MM.1S (cell line): ENCODE data around the gene GUCD1.
"Not testable (repeated sequence)": the region's sequence is repeated elsewhere in the genome, so short reads cannot be mapped to it uniquely, and the experiment has no call there.

Experiments used
- DNase-seq: peaks from one replicate; pipeline ENCODE4 v3.0.0-alpha.2; 2015
- H2AFZ ChIP-seq: fragments of 300-600 bp; sonication (generic); 2 replicates; pipeline ENCODE4 v1.6.0; 2016; ENCODE audit warnings: antibody characterized with exemption, low read length
- H3F3A ChIP-seq: fragments of 300-600 bp; sonication (generic); 2 replicates; pipeline ENCODE4 v1.6.1; 2016; ENCODE audit warnings: mild to moderate bottlenecking, antibody characterized with exemption, low read length, moderate library complexity, mixed read lengths; ENCODE audit not compliant: insufficient read depth
- H3K27ac ChIP-seq: fragments of 300-600 bp; sonication (generic); 2 replicates; pipeline ENCODE4 v1.5.1; 2016; ENCODE audit warnings: mild to moderate bottlenecking, low read length
- H3K27me3 ChIP-seq: fragments of 300-600 bp; sonication (generic); replicated peaks from 2 replicates; pipeline ENCODE4 v1.6.0; 2016; ENCODE audit warnings: low read length; ENCODE audit not compliant: insufficient read depth
- H3K36me3 ChIP-seq: fragments of 300-600 bp; sonication (generic); replicated peaks from 2 replicates; pipeline ENCODE4 v1.6.1; 2016; ENCODE audit warnings: mild to moderate bottlenecking, low read length, mixed read lengths; ENCODE audit not compliant: insufficient read depth
- H3K4me1 ChIP-seq: fragments of 300-600 bp; sonication (generic); 2 replicates; pipeline ENCODE4 v1.6.1; 2016; ENCODE audit warnings: low read length, mixed read lengths
- H3K4me2 ChIP-seq: fragments of 300-600 bp; sonication (generic); 2 replicates; pipeline ENCODE4 v1.6.0; 2016; ENCODE audit warnings: low read depth, low read length
- H3K4me3 ChIP-seq: fragments of 300-600 bp; sonication (generic); 2 replicates; pipeline ENCODE4 v1.5.1; 2016; ENCODE audit warnings: low read length, mixed read lengths
- H3K79me2 ChIP-seq: fragments of 300-600 bp; sonication (generic); 2 replicates; pipeline ENCODE4 v1.6.1; 2016; ENCODE audit warnings: mixed run types, low read length, mixed read lengths
- H3K9ac ChIP-seq: fragments of 300-600 bp; sonication (generic); 2 replicates; pipeline ENCODE4 v1.6.1; 2016; ENCODE audit warnings: low read length, mixed read lengths
- H3K9me2 ChIP-seq: fragments of 300-600 bp; sonication (generic); replicated peaks from 2 replicates; pipeline ENCODE4 v1.6.1; 2016; ENCODE audit warnings: mild to moderate bottlenecking, low read length, mixed read lengths; ENCODE audit not compliant: insufficient read depth
- H3K9me3 ChIP-seq: fragments of 300-600 bp; sonication (generic); replicated peaks from 2 replicates; pipeline ENCODE4 v1.6.1; 2016; ENCODE audit warnings: mild to moderate bottlenecking, low read length, mixed read lengths; ENCODE audit not compliant: insufficient read depth
- H4K20me1 ChIP-seq: fragments of 300-600 bp; sonication (generic); 2 replicates; pipeline ENCODE4 v1.6.1; 2016; ENCODE audit warnings: mild to moderate bottlenecking, low read length, moderate library complexity, mixed read lengths; ENCODE audit not compliant: insufficient read depth
- CTCF ChIP-seq: fragments of 300-600 bp; sonication (generic); IDR thresholded peaks from 2 replicates; pipeline ENCODE4 v1.5.1; 2016; ENCODE audit warnings: antibody characterized with exemption, low read length, mixed read lengths
- EZH2 ChIP-seq: fragments of 300-600 bp; sonication (generic); optimal IDR thresholded peaks from 2 replicates; pipeline ENCODE3; 2017; ENCODE audit warnings: low read depth, mild to moderate bottlenecking, antibody characterized with exemption, low read length, mixed read lengths
- EZH2phosphoT487 ChIP-seq: fragments of 300-600 bp; sonication (generic); IDR thresholded peaks from 2 replicates; pipeline ENCODE4 v1.6.1; 2018; ENCODE audit warnings: antibody characterized with exemption, low read length

GUCD1 gene

GRCh38 chr22:24532075-24532474, 22.9 kb downstream of the GUCD1 start:
- DNase-seq: no peak

GRCh38 chr22:24530968-24531367, 24.0 kb downstream of the GUCD1 start:
- H3K9ac ChIP-seq, H3K9me2 ChIP-seq, H3K9me3 ChIP-seq: not testable (repeated sequence)

More at GRCh38 chr22:24532075-24532474, 22.9 kb downstream of the GUCD1 start:
- H3K4me3 ChIP-seq: no peak overlapping the region
- H3K9me3 ChIP-seq: no peaks in the 10 kb centered on the region
- H3K9ac ChIP-seq: no peak overlapping the region
- no peak overlapping the region for H3K4me2 ChIP-seq
- no peak overlapping the region for H2AFZ ChIP-seq
- no peaks in the 10 kb centered on the region for H3K79me2 ChIP-seq
- no peak for TF ChIP-seq EZH2
- no peak for TF ChIP-seq EZH2phosphoT487
- no peak for TF ChIP-seq CTCF
- no peak overlapping the region for H3K27ac ChIP-seq
- no peaks in the 10 kb centered on the region for H3K36me3 ChIP-seq
- no peaks in the 10 kb centered on the region for H3F3A ChIP-seq
- H3K4me1 ChIP-seq: no peaks in the 10 kb centered on the region
- H4K20me1 ChIP-seq: no peaks in the 10 kb centered on the region
- no peaks in the 10 kb centered on the region for H3K27me3 ChIP-seq
- no peaks in the 10 kb centered on the region for H3K9me2 ChIP-seq

GRCh38 chr22:24529898-24530297, 25.0 kb downstream of the GUCD1 start:
- H3F3A ChIP-seq: no peaks in the 10 kb centered on the region
- H3K27me3 ChIP-seq: no peaks in the 10 kb centered on the region
- no peak for DNase-seq
- H3K4me1 ChIP-seq: no peaks in the 10 kb centered on the region
- TF ChIP-seq EZH2phosphoT487 (no peak), CTCF (no peak), EZH2 (no peak)
- no peaks in the 10 kb centered on the region for H3K9me2 ChIP-seq
- H3K4me2 ChIP-seq: no peak overlapping the region
- no peaks in the 10 kb centered on the region for H4K20me1 ChIP-seq
- H3K4me3 ChIP-seq: no peak overlapping the region
- no peak overlapping the region for H3K27ac ChIP-seq
- H3K9ac ChIP-seq: no peak overlapping the region
- H3K36me3 ChIP-seq: no peaks in the 10 kb centered on the region
- no peaks in the 10 kb centered on the region for H3K9me3 ChIP-seq
- H2AFZ ChIP-seq: no peak overlapping the region
- H3K79me2 ChIP-seq: no peaks in the 10 kb centered on the region

More at GRCh38 chr22:24530968-24531367, 24.0 kb downstream of the GUCD1 start:
- not testable (repeated sequence) for H2AFZ ChIP-seq, H3K4me1 ChIP-seq, H3K79me2 ChIP-seq, H3K4me3 ChIP-seq, H3K27ac ChIP-seq, H3F3A ChIP-seq, H3K27me3 ChIP-seq, H4K20me1 ChIP-seq, DNase-seq, H3K36me3 ChIP-seq, H3K4me2 ChIP-seq

- H3F3A ChIP-seq: no peaks in the 10 kb centered on the region
- H3K27ac ChIP-seq: no peak overlapping the region
- no peaks in the 10 kb centered on the region for H3K9me3 ChIP-seq
- no peaks in the 10 kb centered on the region for H3K79me2 ChIP-seq
- no peak overlapping the region for H3K4me2 ChIP-seq
- H3K9ac ChIP-seq: no peak overlapping the region
- H4K20me1 ChIP-seq: no peaks in the 10 kb centered on the region
- DNase-seq: no peak
- no peak overlapping the region for H3K4me3 ChIP-seq
- no peaks in the 10 kb centered on the region for H3K4me1 ChIP-seq
- no peak for TF ChIP-seq CTCF
- no peak for TF ChIP-seq EZH2
- no peaks in the 10 kb centered on the region for H3K36me3 ChIP-seq
- no peak overlapping the region for H2AFZ ChIP-seq
- no peaks in the 10 kb centered on the region for H3K27me3 ChIP-seq
- H3K9me2 ChIP-seq: no peaks in the 10 kb centered on the region
Observed at GRCh38 chr22:24526191-24526590, 28.7 kb downstream of the GUCD1 start.
